CD4-positive, alpha-beta T cell treated with Interferon alpha-2 for 1 hour (primary cell): ENCODE data around the gene FAM241B.

Experiments used
- DNase-seq, 2 donors: peaks; one replicate each; pipeline ENCODE4 v3.0.0-alpha.2; 2020 to 2022

Gene FAM241B

GRCh38 chr10:69649786-69650550 is 19.9 kb downstream of the FAM241B start:
- no peak for DNase-seq

GRCh38 chr10:69650589-69651261 is 20.7 kb downstream of the FAM241B start:
- no peak for DNase-seq

GRCh38 chr10:69651362-69651761 is 21.3 kb downstream of the FAM241B start:
- DNase-seq, result no peak

- no peak for DNase-seq
These were observed 22.2 kb downstream of the FAM241B start for GRCh38 chr10:69652111-69652856.

GRCh38 chr10:69652857-69653199 is 22.8 kb downstream of the FAM241B start:
- no peak for DNase-seq

GRCh38 chr10:69653561-69653960 is 23.5 kb downstream of the FAM241B start:
- DNase-seq, result no peak

GRCh38 chr10:69655124-69655867 is 25.2 kb downstream of the FAM241B start:
- DNase-seq, result no peak

- no peak for DNase-seq
These were observed 26.0 kb downstream of the FAM241B start for GRCh38 chr10:69655868-69656555.

GRCh38 chr10:69656742-69657269 is 26.8 kb downstream of the FAM241B start:
- no peak for DNase-seq

GRCh38 chr10:69657430-69657829 is 27.4 kb downstream of the FAM241B start:
- no peak for DNase-seq

- no peak for DNase-seq
These were observed 27.8 kb downstream of the FAM241B start for GRCh38 chr10:69657866-69658265.

- DNase-seq, result no peak
These were observed 29.4 kb downstream of the FAM241B start for GRCh38 chr10:69659241-69660038.

- DNase-seq, result no peak
These were observed 30.2 kb downstream of the FAM241B start for GRCh38 chr10:69660296-69660695.

GRCh38 chr10:69661414-69662172 is 31.5 kb downstream of the FAM241B start:
- no peak for DNase-seq

GRCh38 chr10:69662173-69662877 is 32.3 kb downstream of the FAM241B start:
- DNase-seq, result no peak

- DNase-seq, result no peak
These were observed 32.9 kb downstream of the FAM241B start for GRCh38 chr10:69662901-69663300.

GRCh38 chr10:69663369-69663947 is 33.4 kb downstream of the FAM241B start:
- no peak for DNase-seq

- DNase-seq, result no peak
These were observed 35.6 kb downstream of the FAM241B start for GRCh38 chr10:69665474-69666320.

GRCh38 chr10:69666756-69667155 is 36.7 kb downstream of the FAM241B start:
- no peak for DNase-seq
